ENCODE measurements around the gene NCOA1. TPM values are rescaled to one million over a fixed set of nuclear protein-coding genes. Genes with fewer than 3 reads are reported as not detected.

NCOA1 gene
- total and polyA plus RNA-seq, 2 of the 4 experiments (the other 2 are of a cell fraction), result 6.7 to 11.3 TPM

- TF ChIP-seq CTCF (conservative IDR thresholded peaks at IDR 0.05; ENCODE audit: low read depth, low read length) (no peak), RAD21 (IDR thresholded peaks at IDR 0.05; ENCODE audit: low read length) (no peak), RCOR1 (IDR thresholded peaks at IDR 0.05; ENCODE audit: insufficient replicate concordance, low read length) (no peak), NFE2L2 (IDR thresholded peaks at IDR 0.05; ENCODE audit: low read depth, low read length) (no peak), MAFK (IDR thresholded peaks at IDR 0.05; ENCODE audit: low read depth, low read length) (no peak), MXI1 (IDR thresholded peaks at IDR 0.05; ENCODE audit: borderline replicate concordance, low read depth, low read length) (no peak), CEBPB (IDR thresholded peaks at IDR 0.05; ENCODE audit: low read depth, low read length) (no peak), BHLHE40 (IDR thresholded peaks at IDR 0.05; ENCODE audit: low read depth, low read length) (no peak), RFX5 (IDR thresholded peaks at IDR 0.05; ENCODE audit: low read depth, low read length) (no peak), FOS (IDR thresholded peaks at IDR 0.05; ENCODE audit: low read depth, low read length) (no peak), ELK1 (IDR thresholded peaks at IDR 0.05; ENCODE audit: borderline replicate concordance, low read depth, low read length) (no peak), MAZ (IDR thresholded peaks at IDR 0.05; ENCODE audit: borderline replicate concordance, low read depth, low read length) (no peak), POLR2A (IDR thresholded peaks at IDR 0.05; ENCODE audit: low read depth, low read length) (no peak), USF2 (IDR thresholded peaks at IDR 0.05; ENCODE audit: low read depth, low read length) (no peak), SMC3 (IDR thresholded peaks at IDR 0.05; ENCODE audit: low read depth, low read length) (no peak)
- Histone ChIP-seq H3K18ac (ENCODE audit: low read depth, low read length) (no peak overlapping the region), H3K9ac (ENCODE audit: low read depth, low read length) (no peak overlapping the region), H3K9me3 (ENCODE audit: control insufficient read depth, insufficient read depth, low read length) (no peaks in the 10 kb centered on the region; the same call in 1 of the 2 replicates), H2AFZ (replicated peaks; ENCODE audit: low read length, poor library complexity) (no peak overlapping the region), H3K4me1 (ENCODE audit: control insufficient read depth, insufficient read depth, low read length) (no peaks in the 10 kb centered on the region), H3K14ac (replicated peaks; ENCODE audit: low read depth, low read length) (no peak overlapping the region), H3K36me3 (ENCODE audit: control insufficient read depth, insufficient read depth, low read length) (0 out of 2 replicates have a peak, but pooled peaks cover 4% of the 10 kb centered on the region), H2BK20ac (ENCODE audit: low read depth, low read length) (no peak overlapping the region), H2AK5ac (ENCODE audit: low read depth, low read length) (no peak overlapping the region), H3K9me1 (ENCODE audit: insufficient read depth, low read length) (no peaks in the 10 kb centered on the region), H3K4me2 (ENCODE audit: low read depth, low read length) (no peak overlapping the region), H3K79me1 (ENCODE audit: low read depth in 1 of 2, low read length in 2 of 2) (no peaks in the 10 kb centered on the region), H2AK9ac (replicated peaks; ENCODE audit: low read depth, low read length, poor library complexity) (no peak overlapping the region), H3K23ac (ENCODE audit: low read depth, low read length) (no peak overlapping the region), H3K56ac (ENCODE audit: extremely low read depth, insufficient read depth, low read length) (no peak overlapping the region), H3K27ac (ENCODE audit: insufficient read depth, low read length) (no peak overlapping the region), H3K4me3 (ENCODE audit: insufficient read depth, low read depth, low read length) (no peak overlapping the region), H4K91ac (ENCODE audit: insufficient read depth, low read depth, low read length) (no peak overlapping the region), H4K20me1 (ENCODE audit: insufficient read depth, low read length) (no peaks in the 10 kb centered on the region), H4K5ac (ENCODE audit: low read depth, low read length) (no peak overlapping the region), H3K4ac (ENCODE audit: low read depth, low read length) (no peak overlapping the region), H2BK15ac (ENCODE audit: low read depth, low read length) (no peak overlapping the region), H3K27me3 (ENCODE audit: control insufficient read depth, insufficient read depth, low read length) (no peaks in the 10 kb centered on the region), H2BK120ac (ENCODE audit: low read depth, low read length) (no peak overlapping the region), H2BK5ac (ENCODE audit: low read depth, low read length, poor library complexity, severe bottlenecking) (no peak overlapping the region), H4K8ac (ENCODE audit: low read depth in 2 of 2, low read length in 2 of 2) (no peak overlapping the region)
- intact Hi-C loops (cut with micrococcal nuclease), result no loop called here
- POLR2A ChIA-PET (ENCODE audit: unreplicated experiment), result no interaction called here
- CTCF ChIA-PET, result interaction anchor here (0.6 kb wide), 1 partner anchor 75 kb away, joined by 3 read pairs; no protein-coding TSS in a partner anchor
- BruUV-seq (replicated peaks), result no TSS peak
- dilution Hi-C loops (cut with HindIII; ENCODE audit: low sequenced_read_pairs, unreplicated experiment), result no loop called here
- DNase-seq (no peak), ATAC-seq (ENCODE audit: low read depth) (no peak)
- in situ Hi-C loops (cut with MboI; ENCODE audit: low sequenced_read_pairs), result no loop called here
Observed at GRCh38 chr2:24568551-24568950, 77.5 kb downstream of the NCOA1 start.

Data from IMR-90 (cell line).